Measurements from ENCODE around the gene CTSH.

The CTSH gene, protein sequence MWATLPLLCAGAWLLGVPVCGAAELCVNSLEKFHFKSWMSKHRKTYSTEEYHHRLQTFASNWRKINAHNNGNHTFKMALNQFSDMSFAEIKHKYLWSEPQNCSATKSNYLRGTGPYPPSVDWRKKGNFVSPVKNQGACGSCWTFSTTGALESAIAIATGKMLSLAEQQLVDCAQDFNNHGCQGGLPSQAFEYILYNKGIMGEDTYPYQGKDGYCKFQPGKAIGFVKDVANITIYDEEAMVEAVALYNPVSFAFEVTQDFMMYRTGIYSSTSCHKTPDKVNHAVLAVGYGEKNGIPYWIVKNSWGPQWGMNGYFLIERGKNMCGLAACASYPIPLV

DNA sequence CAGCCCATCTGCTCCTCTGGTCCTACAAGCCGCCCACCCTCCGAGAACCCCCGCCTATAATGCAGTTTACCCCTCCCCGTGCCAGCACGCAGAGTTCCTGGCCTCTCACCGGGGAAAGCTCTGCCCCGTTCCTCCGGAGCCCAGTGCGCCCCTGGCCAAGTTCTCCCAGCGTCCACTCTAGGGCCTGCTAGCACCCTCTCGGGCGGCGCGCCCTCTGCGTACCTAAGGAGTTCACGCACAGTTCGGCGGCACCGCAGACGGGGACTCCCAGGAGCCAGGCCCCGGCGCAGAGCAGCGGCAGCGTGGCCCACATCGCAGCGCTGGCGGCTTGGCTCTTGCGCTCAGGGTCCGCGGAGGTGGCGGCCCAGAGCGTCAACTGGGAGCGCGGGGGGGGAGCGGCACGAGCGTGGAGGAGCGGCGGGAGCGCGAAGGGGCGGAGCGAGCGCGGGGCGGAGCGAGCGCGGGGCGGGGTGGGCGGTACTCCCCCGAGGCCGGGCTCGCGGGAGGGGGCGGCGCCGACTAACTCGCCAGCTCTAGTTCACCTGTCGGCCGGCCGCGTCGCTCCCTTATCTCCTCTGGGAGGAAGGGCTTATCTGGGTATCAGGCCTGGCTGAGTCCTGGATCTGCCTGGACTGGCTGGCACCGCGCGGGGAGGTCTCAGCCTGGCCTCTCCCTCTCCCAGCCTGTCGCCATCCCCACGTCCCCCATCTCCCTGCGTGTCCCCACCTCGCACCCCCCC lies at the start of gene CTSH:
Gene CTSH (minus strand): TSS at position 378 of the 739 bp plus-strand sequence. CDS start 65 bp downstream, at position 313.
- DNase-seq, result peak; percentile 73

DNA sequence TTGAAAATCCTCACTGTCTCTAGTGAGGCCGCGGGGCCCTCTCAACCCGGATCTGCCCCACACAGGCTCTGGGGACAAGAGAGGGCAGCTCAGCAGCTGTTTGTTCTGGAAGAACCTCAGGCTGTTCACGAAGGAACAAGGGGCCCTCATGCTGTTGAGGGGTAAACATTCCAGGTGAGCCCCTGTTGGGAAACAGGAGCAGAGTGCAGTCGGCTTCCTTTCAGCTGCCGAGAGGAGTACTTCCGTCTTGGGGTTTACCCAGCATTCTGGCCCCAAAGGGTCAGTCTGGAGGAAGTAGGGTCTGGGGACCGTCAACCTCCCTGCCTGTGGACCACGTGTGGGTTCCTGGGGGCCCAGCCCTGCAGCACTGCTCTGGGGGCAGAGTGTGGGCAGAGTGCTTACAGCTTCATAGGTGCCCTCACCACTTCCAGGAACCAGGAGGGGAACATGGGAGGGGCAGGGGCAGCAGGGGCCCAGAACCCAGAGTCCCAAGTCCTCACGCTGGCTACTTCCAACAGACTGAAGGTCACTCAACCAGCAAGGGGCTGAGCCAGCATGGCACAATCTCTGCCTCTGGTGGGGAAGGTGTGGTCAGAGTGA lies 49.2 kb upstream of the CTSH start:
- DNase-seq, result no peak

DNA sequence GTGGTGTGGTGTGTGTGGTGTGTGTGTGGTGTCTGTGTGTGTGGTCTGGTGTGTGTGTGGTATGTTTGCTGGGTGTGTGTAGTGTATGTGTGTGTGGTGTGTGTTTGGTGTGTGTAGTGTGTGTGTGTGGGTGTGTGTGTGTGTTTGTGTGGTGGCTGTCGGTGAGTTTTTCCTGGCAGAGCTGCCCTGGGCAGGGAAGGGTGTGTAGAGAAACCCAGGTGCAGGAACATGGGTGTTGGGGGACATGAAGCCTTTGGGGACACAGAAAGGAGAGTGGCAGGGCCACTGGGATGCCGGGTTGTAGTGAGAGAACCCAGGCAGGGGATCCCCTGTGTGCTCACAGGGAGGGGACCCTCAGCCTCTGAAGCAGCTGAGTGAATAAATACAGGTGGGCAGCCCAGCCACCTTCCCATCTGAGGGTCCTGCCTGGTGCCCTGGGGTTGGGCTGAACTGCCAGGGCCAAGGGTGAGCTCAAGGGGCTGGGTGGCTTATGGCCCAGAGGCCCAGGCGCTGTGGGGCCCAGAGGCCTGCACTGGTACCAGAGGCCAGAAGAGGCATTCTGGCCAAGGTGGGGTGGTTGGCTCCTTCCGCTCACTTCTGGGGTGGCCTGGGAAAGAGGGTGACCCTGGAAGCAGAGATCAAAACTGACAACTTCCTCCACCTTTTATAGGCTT lies 48.5 kb upstream of the CTSH start:
- DNase-seq, result no peak

DNA sequence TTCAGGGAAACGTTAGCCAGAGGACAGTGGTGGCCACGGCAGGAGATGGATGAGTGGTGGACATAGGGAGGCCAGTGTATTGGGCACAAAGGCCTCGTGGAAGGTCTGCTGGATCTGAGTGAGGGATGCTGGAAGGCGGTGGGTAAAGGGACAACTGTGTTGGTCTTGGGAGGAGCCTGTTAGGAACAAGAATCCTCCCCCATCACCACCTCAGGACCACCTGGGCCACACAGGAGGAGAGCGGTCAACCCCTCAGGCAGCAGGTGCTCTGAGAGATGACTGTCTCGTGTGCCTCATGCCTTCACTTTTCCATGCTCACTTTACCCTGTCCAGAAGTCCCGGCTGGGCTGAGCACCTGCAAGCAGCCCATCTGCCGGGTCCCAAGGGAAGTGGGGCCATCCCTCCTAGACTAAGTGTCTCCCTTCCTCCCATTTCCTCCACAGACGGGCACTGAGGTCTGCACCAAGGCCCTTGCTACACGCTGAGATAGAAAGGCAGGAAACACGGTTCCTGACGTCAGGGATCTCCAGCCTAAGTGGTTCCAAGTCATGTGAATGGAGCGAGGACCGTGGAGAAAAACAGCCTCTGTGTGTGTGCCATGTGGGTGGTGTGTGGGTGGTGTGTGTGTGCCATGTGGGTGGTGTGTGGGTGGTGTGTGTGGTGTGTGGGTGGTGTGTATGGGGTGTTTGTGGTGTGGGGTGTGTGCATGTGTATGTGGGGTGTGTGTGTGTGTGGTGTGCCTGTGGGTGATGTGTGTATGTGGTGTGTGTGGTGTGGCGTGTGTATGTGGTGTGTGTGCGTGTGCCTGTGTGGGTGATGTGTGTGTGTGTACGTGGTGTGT lies 47.8 kb upstream of the CTSH start:
- DNase-seq, result no peak

DNA sequence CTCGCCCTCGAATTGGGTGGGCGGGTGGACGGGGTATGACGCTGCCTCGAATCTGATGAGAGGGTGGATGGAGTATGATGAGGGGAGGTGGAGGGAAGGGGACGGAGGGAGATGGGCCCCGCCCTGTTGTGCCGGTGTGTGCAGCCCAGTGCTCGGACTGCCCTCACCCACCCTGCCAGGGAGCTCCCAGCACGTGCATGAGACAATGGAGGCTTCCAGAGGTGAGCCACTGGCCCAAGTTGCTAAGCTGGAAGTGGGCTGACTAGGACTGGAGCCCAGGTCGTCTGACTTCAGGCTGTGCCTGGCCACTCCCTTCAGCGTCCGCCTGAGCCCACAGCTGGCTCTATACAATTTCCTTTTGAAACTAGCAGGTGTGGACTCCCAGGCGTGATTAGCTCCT lies 47.0 kb upstream of the CTSH start:
- no peak for DNase-seq

DNA sequence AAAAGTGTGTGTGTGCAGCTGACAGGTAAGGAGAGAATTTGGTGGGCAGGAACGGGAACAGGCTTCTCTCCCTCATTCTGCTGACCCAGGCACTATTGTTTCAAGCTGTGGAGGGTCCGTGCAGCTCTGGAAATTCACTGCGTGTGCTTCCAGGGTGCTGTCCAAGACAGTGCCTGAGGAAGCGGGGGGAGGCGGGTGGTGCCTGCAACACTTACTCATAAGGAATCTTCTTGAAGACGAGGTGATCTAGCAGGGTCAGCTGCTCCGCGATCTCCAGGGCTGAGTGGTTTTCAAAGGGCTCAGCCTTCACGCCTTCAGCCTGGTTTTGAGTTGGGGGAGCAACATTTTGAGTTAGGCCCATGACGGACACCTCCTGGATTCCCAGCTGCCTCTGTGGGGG lies 46.6 kb upstream of the CTSH start:
- DNase-seq, result no peak

DNA sequence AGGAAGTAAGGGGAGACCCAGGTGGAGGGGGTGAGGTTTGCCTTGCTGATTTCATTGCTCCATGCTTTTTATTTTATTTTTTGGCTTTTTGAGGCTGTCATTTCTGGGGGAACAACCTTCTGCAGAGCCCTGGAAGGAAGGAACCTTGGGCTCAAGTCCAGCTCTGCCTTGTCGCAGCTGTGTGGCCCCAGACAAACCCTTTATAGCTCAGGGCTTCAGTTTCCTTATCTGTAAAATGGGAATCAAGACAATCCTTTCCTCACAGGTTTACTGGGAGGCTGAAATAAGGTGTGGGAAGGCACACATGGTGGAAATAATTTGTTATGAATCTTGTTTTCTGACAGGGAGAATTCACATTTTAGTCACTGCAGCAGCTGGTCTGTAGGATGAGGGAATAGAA lies 45.4 kb upstream of the CTSH start:
- no peak for DNase-seq

DNA sequence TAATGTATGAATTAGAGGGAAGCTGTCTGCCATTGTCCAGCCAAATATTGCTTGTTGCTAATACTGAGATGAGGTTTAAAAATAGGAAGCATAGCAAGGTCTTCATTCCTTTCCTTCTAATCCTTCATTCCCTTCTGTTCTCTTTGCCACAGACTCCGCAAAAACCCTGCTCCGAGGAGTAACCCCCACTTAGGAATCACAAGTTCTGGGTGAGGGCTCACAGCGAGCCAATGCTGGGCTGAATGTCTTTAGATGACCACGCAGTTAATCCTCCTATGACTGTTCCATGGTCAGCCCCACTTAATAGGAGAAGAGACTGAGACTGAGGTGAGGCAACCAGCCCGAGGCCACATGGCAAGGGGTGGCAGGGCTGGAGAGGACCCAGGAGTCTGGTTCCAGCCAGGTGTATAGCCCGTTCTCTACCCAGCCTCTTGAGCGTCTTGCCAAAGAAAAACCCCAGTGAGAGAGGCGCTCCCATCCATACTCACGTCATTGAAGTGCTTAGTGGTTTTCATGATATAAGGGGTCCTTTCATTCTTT lies 44.9 kb upstream of the CTSH start:
- DNase-seq, result no peak

DNA sequence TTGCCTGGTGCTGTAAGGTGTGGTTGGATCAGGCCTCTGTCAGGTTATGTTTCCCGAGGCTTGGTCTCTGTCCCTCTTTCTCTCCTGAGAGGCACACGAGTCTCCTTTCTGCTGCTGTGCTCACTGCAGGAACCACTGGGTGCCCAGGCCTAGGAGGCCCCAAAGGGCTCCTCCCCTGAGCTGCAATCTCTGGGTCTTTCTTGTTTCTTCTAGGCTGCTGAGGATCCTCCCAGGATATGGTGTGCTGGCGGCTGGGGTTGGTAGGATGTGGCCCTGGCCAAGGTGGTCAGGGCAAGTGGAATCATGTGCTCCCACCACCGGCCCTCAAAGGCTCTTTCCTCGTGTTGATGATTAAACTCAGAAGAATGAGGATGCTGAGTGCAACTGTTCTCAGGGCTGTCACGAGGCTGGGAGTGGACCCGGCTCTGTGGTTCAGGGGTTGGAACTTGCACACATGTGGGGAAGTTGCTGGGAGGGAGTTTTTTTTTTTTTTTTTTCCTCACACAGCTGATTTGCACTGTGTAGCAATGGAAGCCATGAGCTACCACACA lies 43.6 kb upstream of the CTSH start:
- no peak for DNase-seq

DNA sequence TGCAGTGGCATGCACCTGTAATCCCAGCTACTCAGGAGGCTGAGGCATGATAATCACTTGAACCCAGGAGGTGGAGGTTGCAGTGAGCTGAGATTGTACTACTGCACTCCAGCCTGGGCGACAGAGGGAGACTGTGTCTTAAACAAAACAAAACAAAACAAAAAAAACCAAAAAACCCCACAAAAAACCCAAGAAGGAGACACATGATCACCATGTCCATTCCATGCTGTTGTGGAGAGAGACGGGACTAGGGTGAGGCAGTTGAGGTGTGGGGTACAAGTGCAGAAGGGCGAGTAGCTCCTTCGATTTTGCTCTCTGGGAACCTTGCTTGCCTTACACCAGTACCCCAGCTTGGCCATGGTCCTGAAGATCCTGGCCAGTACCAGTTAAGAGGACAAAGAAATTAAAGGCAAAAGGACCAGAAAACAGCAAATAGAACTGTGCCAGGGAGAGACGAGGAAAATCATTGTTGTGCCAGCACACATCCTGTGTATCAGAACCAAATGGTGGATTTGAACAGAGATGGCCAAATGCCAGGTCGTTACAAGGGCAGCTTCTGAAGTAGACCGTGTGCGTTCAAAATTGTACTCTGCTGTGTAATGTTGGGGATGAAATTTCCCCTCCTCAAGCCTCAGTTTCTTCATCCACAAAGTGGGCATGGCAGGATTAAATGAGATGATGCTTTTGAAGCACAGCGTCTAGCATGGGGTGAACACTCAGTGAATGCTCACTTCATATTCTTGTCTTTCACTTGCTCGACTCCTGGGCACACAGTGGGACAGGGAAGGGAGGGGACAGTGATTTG lies 42.9 kb upstream of the CTSH start:
- no peak for DNase-seq

DNA sequence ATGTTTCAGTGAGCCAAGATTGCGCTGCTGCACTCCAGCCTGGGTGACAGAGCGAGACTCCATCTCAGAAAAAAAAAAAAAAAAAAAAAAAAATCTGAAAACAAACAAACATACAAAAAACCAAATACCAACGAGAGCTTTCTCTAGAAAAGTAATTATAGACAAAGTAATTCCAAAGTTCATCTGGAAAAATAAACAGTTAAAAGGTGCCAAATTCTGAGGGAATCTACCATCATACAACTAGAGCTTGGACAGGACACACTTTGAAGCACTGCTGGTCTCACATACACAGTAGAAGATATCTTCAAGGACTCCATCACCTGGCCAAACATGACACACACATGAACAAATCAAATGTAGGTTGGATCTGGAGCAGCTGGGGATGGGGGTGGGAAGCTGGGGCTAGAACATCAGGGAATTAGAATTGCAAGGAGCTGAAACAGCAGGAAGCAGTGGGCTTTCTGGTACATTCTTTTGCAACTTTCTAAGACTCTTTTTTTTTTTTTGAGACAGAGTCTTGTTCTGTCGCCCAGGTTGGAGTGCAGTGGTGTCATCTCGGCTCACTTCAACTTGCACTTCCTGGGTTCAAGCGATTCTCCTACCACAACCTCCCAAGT lies 41.1 kb upstream of the CTSH start:
- DNase-seq, result no peak

DNA sequence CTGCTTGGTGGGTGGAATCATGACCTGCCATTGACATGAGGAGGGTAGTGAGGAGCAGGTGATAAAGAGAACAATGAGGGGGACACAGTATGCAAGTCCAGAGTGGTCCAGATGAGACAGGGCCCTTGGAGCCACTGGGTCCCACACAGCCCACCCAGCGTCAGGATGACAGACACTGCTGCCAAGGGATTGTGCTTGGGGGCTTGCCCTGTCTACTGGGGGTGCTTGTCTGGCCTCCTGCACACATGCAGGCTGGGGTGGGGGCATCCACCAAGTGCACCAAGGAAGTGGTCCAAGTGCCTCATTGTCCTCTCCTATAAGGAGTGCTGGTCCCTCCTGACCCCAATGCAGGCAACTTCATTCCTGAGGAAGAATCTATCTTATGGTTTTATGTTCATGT lies 39.2 kb upstream of the CTSH start:
- DNase-seq, result no peak

DNA sequence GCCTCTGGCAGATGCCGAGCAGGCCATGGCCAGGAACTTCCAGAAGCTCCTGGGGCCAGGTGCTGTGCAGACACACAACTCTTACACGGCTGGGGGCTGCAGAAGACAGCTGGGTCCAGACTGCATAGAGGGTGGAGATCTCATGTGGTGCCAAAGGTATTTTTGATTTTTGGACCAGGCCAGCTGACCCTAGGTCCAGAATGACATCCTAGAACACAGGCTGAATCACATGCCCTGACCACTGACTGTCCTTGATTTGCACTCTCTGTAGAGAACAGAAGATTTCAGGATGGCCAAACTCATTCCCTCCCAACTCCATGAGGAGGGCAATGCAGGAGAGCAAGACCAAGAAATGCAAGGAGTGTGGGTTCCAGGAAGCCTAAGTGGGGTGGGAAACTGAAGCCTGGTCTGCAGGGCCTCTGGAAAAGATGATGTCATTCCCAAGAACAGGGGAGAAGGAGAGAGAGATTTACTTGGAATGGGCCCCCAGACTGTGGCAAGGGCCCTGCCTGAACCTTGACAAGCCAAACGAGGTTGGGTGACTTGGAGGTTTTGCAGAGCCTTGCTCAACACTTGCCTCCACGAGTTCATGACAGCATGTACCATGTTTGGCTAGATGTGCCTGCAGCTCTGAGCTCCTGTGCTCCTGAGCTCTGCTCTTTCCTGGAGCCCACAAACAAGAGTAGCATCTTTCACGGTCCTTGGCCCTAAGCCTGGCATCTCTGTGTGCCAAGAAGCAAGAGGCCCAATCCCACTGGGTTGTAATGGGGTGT lies 38.5 kb upstream of the CTSH start:
- DNase-seq, result no peak

DNA sequence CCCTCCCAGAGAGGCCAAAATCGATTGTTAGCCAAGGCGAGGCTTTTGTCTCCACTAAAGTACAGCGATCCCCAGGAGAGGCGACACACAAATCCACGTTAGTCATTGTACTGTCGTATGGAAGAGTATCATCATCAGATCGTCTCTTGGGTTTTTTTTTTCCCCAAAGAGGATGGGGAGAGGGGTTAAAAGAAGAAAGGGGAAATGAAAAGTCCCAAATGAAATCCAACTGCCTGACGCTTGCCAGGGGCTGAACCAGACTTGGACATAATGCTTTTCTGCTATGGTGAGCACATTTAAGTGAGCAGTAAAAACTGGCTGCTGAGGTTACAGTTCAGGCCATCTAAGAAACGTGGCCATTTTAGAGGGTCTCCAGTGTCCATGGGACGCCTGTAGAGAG lies 37.9 kb upstream of the CTSH start:
- no peak for DNase-seq

DNA sequence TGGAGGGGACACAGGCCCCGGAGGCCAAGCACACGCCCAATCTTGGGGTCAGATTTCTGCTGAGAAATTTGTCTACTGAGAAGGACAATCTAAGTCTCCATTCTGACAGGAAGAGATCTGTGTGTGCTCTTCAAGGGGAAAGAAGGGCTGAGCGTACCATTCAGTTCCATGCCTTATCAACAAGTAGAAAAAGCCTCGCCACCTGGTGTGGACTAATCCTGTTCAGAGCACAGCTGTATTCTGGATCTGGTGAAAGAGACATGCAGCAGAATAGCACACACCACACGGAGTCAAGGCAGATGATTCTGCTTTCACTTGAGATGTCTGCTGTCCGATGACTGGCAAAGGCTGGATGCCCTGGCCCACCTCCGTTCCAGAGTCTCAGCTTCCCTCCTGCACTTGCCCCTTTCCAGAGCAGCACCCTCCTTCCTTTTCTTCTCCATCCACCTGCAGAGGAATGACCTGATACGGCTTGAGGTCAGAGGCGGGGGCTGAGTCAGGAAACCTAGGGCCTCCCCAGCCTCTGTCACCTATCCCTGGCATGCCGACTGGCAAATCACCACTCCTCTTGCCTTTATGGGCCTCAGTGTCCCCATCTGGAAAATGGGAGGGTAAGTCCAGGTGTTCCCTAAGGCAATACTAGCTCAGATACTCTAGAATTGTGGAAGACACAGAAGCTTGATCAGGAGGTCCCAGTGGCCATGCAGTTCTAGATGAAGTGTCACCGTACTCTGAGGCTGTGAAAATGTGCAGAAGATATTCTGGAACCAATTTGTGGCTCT lies 36.9 kb upstream of the CTSH start:
- DNase-seq, result no peak

DNA sequence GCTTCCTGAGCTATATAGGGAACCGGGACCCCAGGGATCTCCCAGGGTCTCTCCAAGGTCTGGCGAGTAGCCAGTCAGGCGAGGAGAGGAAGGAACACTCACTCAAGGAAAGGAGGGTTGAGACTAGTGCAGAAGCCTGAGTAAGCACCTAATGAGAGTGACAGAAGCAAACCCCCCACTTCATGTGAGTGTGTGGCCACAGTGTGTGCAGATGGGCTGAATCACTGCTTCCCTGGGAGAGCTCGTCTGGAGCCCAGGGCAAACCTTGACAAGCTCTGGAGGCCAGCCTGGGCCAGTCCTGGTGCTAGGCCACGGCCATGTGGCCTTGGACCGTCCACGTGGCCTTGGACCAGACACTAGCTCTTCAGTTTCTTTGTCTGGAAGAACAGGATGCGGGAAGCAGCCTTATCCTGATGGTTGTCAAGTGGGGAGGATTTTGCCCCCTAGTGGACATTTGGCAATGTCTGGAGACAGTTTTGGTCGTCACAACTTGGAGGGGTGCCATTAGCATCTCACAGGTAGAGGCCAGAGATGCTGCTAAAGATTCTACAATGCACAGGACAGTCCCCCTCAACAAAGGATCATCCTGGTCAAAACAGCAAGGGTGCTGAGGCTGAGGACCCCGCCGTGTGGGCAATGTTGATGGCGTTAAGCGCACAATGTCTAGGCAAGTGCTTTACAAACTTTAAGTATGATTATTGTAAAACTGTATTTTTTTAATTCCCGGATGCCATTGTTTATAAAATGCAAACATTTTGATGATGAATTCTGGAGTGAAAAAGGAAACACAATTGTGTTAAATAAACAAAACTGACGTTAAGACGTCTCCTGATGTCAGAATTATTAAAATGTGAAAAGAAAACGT lies 34.8 kb upstream of the CTSH start:
- DNase-seq, result no peak

DNA sequence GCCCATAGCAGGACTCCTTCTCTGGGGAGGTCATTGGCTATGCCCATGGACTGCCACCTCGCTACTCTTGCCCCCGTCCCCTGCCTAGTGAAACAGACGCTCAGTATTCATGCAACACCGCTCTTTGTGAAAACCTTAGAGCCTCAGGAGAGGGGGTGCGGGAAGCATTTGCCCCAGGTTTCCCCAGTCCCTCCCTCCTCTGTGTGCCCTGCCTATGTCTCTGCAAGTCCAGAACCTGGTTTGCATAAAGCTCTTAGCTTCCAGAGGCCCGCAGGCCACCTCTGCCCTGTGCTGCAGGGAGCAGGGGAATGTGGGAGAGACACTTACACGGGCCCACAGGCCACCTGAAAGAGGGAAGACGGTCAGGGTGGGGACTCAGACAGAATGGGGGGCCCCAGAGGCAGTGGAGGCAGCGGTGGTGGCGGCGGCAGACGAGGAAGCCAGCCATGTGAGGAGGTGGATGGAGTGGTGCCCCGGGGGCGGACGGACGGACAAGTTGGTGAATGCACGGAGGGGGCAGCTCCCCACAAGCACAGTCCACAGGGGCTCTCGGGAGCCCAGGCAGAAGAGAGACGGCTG lies 33.8 kb upstream of the CTSH start:
- no peak for DNase-seq

All from activated CD8-positive, alpha-beta memory T cell treated with anti-CD3 and anti-CD28 coated beads, Interleukin-2, amount 50 U/mL, for 4 hours (primary cell).